ENCODE results near the gene ARHGAP12.
"Not testable (repeated sequence)": the region's sequence is repeated elsewhere in the genome, so short reads cannot be mapped to it uniquely, and the experiment has no call there.

ARHGAP12 gene

GRCh38 chr10:31928549-31929260 lies at the start of gene ARHGAP12:
Gene ARHGAP12 (minus strand): TSS chr10:31928831. CDS start chr10:31908855, 19,976 bp downstream.
- DNase-seq, result peak; percentile 89

- no peak for DNase-seq
Observed at GRCh38 chr10:31978156-31978483, 49.5 kb upstream of the ARHGAP12 start.

- DNase-seq, result no peak
Observed at GRCh38 chr10:31977440-31978155, 49.0 kb upstream of the ARHGAP12 start.

- no peak for DNase-seq
Observed at GRCh38 chr10:31975157-31975765, 46.6 kb upstream of the ARHGAP12 start.

- no peak for DNase-seq
Observed at GRCh38 chr10:31974434-31975124, 45.9 kb upstream of the ARHGAP12 start.

- no peak for DNase-seq
Observed at GRCh38 chr10:31972519-31973041, 43.9 kb upstream of the ARHGAP12 start.

GRCh38 chr10:31969847-31970246 lies 41.2 kb upstream of the ARHGAP12 start:
- not testable (repeated sequence) for DNase-seq

GRCh38 chr10:31963589-31963980 lies 35.0 kb upstream of the ARHGAP12 start:
- no peak for DNase-seq

GRCh38 chr10:31962826-31963588 lies 34.4 kb upstream of the ARHGAP12 start:
- no peak for DNase-seq

- DNase-seq, result no peak
Observed at GRCh38 chr10:31961277-31962074, 32.8 kb upstream of the ARHGAP12 start.

GRCh38 chr10:31959461-31960173 lies 31.0 kb upstream of the ARHGAP12 start:
- no peak for DNase-seq

- DNase-seq, result no peak
Observed at GRCh38 chr10:31958856-31959255, 30.2 kb upstream of the ARHGAP12 start.

GRCh38 chr10:31956200-31956946 lies 27.7 kb upstream of the ARHGAP12 start:
- no peak for DNase-seq

- DNase-seq, result no peak
Observed at GRCh38 chr10:31954410-31955191, 26.0 kb upstream of the ARHGAP12 start.

- no peak for DNase-seq
Observed at GRCh38 chr10:31953480-31953879, 24.8 kb upstream of the ARHGAP12 start.

- no peak for DNase-seq
Observed at GRCh38 chr10:31953080-31953479, 24.4 kb upstream of the ARHGAP12 start.

- DNase-seq, result no peak
Observed at GRCh38 chr10:31952066-31952465, 23.4 kb upstream of the ARHGAP12 start.

GRCh38 chr10:31949266-31949665 lies 20.6 kb upstream of the ARHGAP12 start:
- no peak for DNase-seq

GRCh38 chr10:31948021-31948420 lies 19.4 kb upstream of the ARHGAP12 start:
- no peak for DNase-seq

Data from stimulated activated CD4-positive, alpha-beta T cell treated with anti-CD3 and anti-CD28 coated beads, Interleukin-15, amount 100 ng/mL, for 24 hours (primary cell).